CD4-positive, alpha-beta T cell (primary cell): ENCODE data around the gene TMEM176A. TPM values are rescaled to one million over a fixed set of nuclear protein-coding genes. Genes with fewer than 3 reads are reported as not detected.

ENCODE experiments used
- ATAC-seq: fragments of 200-7000 bp; cut with Tn5 transposase; one replicate; pipeline ENCODE4 v1.10.0; 2022; ENCODE audit warnings: mild to moderate bottlenecking; ENCODE audit not compliant: poor library complexity
- CTCF ChIA-PET: fragments of 350-600 bp; sonication (Branson Sonifier 250); formaldehyde crosslinking; loops from one replicate; lab custom pipeline; 2021; ENCODE audit warnings: antibody characterized with exemption, inconsistent platforms; lab: Charles Lee
- POLR2A ChIA-PET: fragments of 350-600 bp; sonication (Branson Sonifier 250); formaldehyde crosslinking; loops from one replicate; lab custom pipeline; 2021; ENCODE audit warnings: antibody characterized with exemption, inconsistent platforms; lab: Charles Lee
- DNase-seq, 14 experiments: peaks; one replicate each; pipeline ENCODE4 v3.0.0-alpha.2; 2013 to 2020; ENCODE audit warnings: mixed read lengths in 2 of 14
- H3K27ac ChIP-seq, 2 donors: one replicate each; pipeline versions ENCODE4 v1.5.1 to v1.7.0; 2013; ENCODE audit warnings: low read length in 2 of 2, low read depth in 1 of 2, mild to moderate bottlenecking in 1 of 2
- H3K27me3 ChIP-seq, 2 experiments: 1 replicate in 1 of 2; 2 replicates in 1 of 2; pipeline versions ENCODE4 v1.6.1 to v1.7.0; 2013; ENCODE audit warnings: low read length in 2 of 2, control low read depth in 1 of 2, mild to moderate bottlenecking in 1 of 2, moderate library complexity in 1 of 2; ENCODE audit not compliant: insufficient read depth in 2 of 2, control insufficient read depth in 1 of 2
- H3K36me3 ChIP-seq: one replicate; pipeline ENCODE4 v1.6.1; 2013; ENCODE audit warnings: low read length, control low read depth; ENCODE audit not compliant: insufficient read depth
- H3K4me1 ChIP-seq: one replicate; pipeline ENCODE4 v1.6.1; 2013; ENCODE audit warnings: low read length, control low read depth; ENCODE audit not compliant: insufficient read depth
- H3K4me3 ChIP-seq: one replicate; pipeline ENCODE4 v1.5.1; 2013; ENCODE audit warnings: mild to moderate bottlenecking, low read length, moderate library complexity
- H3K9me3 ChIP-seq, 2 experiments: 1 replicate in 1 of 2; 2 replicates in 1 of 2; pipeline versions ENCODE4 v1.6.1 to v1.7.0; 2013; ENCODE audit warnings: low read length in 2 of 2, mild to moderate bottlenecking in 2 of 2, control low read depth in 1 of 2, moderate library complexity in 1 of 2; ENCODE audit not compliant: control insufficient read depth in 1 of 2, insufficient read depth in 1 of 2
- H3K27ac Mint-ChIP-seq: one replicate; pipeline ENCODE4 v1.8.0; 2020; ENCODE audit warnings: mixed read lengths
- H3K27me3 Mint-ChIP-seq: one replicate; pipeline ENCODE4 v1.8.0; 2021; ENCODE audit warnings: mixed read lengths
- H3K36me3 Mint-ChIP-seq: one replicate; pipeline ENCODE4 v1.8.0; 2021; ENCODE audit warnings: low read depth, mixed read lengths
- H3K4me1 Mint-ChIP-seq: one replicate; pipeline ENCODE4 v1.8.0; 2021; ENCODE audit warnings: low read depth, mixed read lengths
- H3K4me3 Mint-ChIP-seq: one replicate; pipeline ENCODE4 v1.8.0; 2020; ENCODE audit warnings: mild to moderate bottlenecking, mixed read lengths
- H3K9me3 Mint-ChIP-seq: one replicate; pipeline ENCODE4 v1.8.0; 2020; ENCODE audit warnings: mixed read lengths
- CTCF ChIP-seq: fragments of 200-600 bp; IDR thresholded peaks from one replicate; pipeline ENCODE4 v1.8.0; 2022; ENCODE audit warnings: antibody characterized with exemption, mild to moderate bottlenecking
- intact Hi-C, 2 experiments: fragments of 100-400 bp; cut with DNase I in 1 of 2; cut with micrococcal nuclease in 1 of 2; formaldehyde crosslinking; loops; one replicate each; pipeline versions ENCODE4 v1.15.1 to v1.9.0; 2023 to 2025; cut with DNase I, micrococcal nuclease
- total RNA-seq, 174 experiments: library from RNA in 2 of 174; stranded (reverse) in 2 of 174; gene quantifications; one replicate each; pipeline ENCODE4 v1.2.3 and lab custom pipeline; 2021 to 2026

Gene TMEM176A
- total RNA-seq, 2 experiments from 2014 or later = not detected

GRCh38 chr7:150824379-150825177, 24.0 kb downstream of the TMEM176A start:
- no peak for TF ChIP-seq CTCF
- Mint-ChIP-seq H3K36me3 (no peaks in the 10 kb centered on the region), H3K27me3 (peaks cover 26% of the 10 kb centered on the region), H3K4me3 (no peak overlapping the region), H3K9me3 (no peaks in the 10 kb centered on the region), H3K27ac (no peak overlapping the region), H3K4me1 (no peaks in the 10 kb centered on the region)
- H3K27me3 ChIP-seq = peaks cover 0 to 5% of the 10 kb centered on the region in 2 experiments
- no peaks in the 10 kb centered on the region for H3K4me1 ChIP-seq
- H3K27ac ChIP-seq = no peak overlapping the region
- CTCF ChIA-PET = no interaction called here
- ATAC-seq = no peak
- no peak for DNase-seq
- POLR2A ChIA-PET = no interaction called here
- H3K36me3 ChIP-seq = no peaks in the 10 kb centered on the region
- H3K4me3 ChIP-seq = no peak overlapping the region
- H3K9me3 ChIP-seq = peaks cover 4 to 13% of the 10 kb centered on the region in 2 experiments
- intact Hi-C loops = no loop called here

GRCh38 chr7:150826061-150826849, 25.7 kb downstream of the TMEM176A start:
- intact Hi-C loops = no loop called here
- Histone ChIP-seq H3K27me3 (peaks cover 4 to 9% of the 10 kb centered on the region in 2 experiments), H3K4me1 (no peaks in the 10 kb centered on the region), H3K9me3 (peaks cover 4 to 7% of the 10 kb centered on the region in 2 experiments), H3K4me3 (no peak overlapping the region), H3K27ac (no peak overlapping the region), H3K36me3 (no peaks in the 10 kb centered on the region)
- Mint-ChIP-seq H3K27ac (no peak overlapping the region), H3K9me3 (no peaks in the 10 kb centered on the region), H3K4me1 (no peaks in the 10 kb centered on the region), H3K36me3 (no peaks in the 10 kb centered on the region), H3K27me3 (peaks cover 40% of the 10 kb centered on the region), H3K4me3 (no peak overlapping the region)
- TF ChIP-seq CTCF = no peak
- DNase-seq = no peak
- ATAC-seq = no peak
- ChIA-PET POLR2A (no interaction called here), CTCF (no interaction called here)

GRCh38 chr7:150828384-150828783, 27.8 kb downstream of the TMEM176A start:
- peaks cover 10 to 17% of the 10 kb centered on the region in 2 experiments for H3K27me3 ChIP-seq
- no peaks in the 10 kb centered on the region for H3K4me1 Mint-ChIP-seq
- H3K9me3 Mint-ChIP-seq = no peaks in the 10 kb centered on the region
- no peak overlapping the region for H3K4me3 ChIP-seq
- H3K36me3 Mint-ChIP-seq = no peaks in the 10 kb centered on the region
- ATAC-seq (no peak), DNase-seq (no peak)
- H3K4me1 ChIP-seq = no peaks in the 10 kb centered on the region
- H3K27ac ChIP-seq = no peak overlapping the region
- no peak overlapping the region for H3K27ac Mint-ChIP-seq
- ChIA-PET POLR2A (no interaction called here), CTCF (no interaction called here)
- no peak for TF ChIP-seq CTCF
- intact Hi-C loops = no loop called here
- H3K9me3 ChIP-seq = peaks cover 0 to 5% of the 10 kb centered on the region in 2 experiments
- H3K4me3 Mint-ChIP-seq = no peak overlapping the region
- no peaks in the 10 kb centered on the region for H3K36me3 ChIP-seq
- peaks cover 44% of the 10 kb centered on the region for H3K27me3 Mint-ChIP-seq
